Hematopoietic multipotent progenitor cell (in vitro differentiated cells): ENCODE data around the gene MED15. TPM values are rescaled to one million over a fixed set of nuclear protein-coding genes. Genes with fewer than 3 reads are reported as not detected.
"Not testable (repeated sequence)": the region's sequence is repeated elsewhere in the genome, so short reads cannot be mapped to it uniquely, and the experiment has no call there.

ENCODE experiments used
- DNase-seq, 3 donors: peaks; one replicate each; pipeline ENCODE4 v3.0.0-alpha.2; 2011 to 2015; ENCODE audit warnings: low read depth in 2 of 3, low spot score in 2 of 3
- total RNA-seq: library from RNA; depleted of rRNA; stranded (reverse); fragments of >200 nt; gene quantifications from one replicate; pipeline ENCODE4 v1.2.3, GENCODE V29; 2012

The MED15 gene
- total RNA-seq, 1 donor, result 97.8 TPM

DNA sequence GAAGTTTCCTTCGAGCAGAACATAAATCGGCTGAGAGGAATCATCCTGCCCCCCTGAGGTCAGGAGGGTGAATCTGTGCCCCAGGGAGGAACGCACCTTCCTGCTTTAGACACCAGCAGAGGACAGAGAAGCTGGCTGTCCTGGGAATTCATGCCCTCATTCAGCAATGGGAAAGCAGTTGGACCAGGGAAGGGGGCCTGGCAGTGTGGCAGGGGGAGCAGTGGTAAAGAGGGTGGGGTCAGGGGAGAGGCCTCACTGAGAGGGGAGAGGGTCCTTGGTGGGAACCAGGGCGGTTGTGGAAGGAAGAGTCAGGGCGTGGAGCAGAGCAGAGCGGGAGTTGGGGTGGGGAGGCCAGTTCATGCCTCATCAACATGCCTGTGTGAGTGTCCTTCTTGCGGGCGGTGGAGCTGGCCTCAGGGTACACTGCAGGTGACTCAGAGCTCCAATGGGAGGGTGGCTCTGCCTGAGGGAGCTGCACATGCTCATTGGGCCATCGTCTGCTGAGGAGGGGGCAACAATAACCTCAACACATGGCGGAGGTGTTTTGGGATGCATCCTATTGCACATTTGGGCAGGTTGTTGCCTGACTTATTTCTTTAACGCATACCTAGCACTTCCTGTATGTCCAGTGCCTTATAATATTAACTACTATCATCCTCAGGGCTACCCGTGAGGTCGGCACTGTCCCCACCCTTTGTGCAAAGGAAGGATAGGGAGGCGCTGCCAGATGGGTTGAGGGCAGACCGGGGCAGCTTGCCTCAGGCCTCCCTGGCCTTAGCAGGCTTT is 23.2 kb downstream of the MED15 start:
- DNase-seq, result no peak

DNA sequence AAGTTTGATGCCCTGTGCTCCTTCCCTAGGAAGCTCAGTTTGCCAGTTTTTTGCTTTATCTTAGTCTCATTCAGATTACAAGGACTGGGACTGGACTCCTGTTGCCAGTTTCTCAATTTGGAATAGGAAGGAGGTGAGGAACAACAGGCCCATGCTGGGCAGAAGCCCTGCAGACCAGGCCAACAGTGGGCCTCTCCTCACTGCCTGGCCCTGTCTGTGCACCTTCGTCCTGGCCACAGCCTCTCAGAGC is 23.7 kb downstream of the MED15 start:
- no peak for DNase-seq

- no peak for DNase-seq
Measured at GRCh38 chr22:20531404-20532201, 24.2 kb downstream of the MED15 start.

- no peak for DNase-seq
Measured at GRCh38 chr22:20532256-20532993, 25.0 kb downstream of the MED15 start.

- DNase-seq, result no peak
Measured at GRCh38 chr22:20533095-20533878, 25.9 kb downstream of the MED15 start.

GRCh38 chr22:20533879-20534265 is 26.5 kb downstream of the MED15 start:
- DNase-seq, result no peak

- no peak for DNase-seq
Measured at GRCh38 chr22:20536590-20537324, 29.3 kb downstream of the MED15 start.

DNA sequence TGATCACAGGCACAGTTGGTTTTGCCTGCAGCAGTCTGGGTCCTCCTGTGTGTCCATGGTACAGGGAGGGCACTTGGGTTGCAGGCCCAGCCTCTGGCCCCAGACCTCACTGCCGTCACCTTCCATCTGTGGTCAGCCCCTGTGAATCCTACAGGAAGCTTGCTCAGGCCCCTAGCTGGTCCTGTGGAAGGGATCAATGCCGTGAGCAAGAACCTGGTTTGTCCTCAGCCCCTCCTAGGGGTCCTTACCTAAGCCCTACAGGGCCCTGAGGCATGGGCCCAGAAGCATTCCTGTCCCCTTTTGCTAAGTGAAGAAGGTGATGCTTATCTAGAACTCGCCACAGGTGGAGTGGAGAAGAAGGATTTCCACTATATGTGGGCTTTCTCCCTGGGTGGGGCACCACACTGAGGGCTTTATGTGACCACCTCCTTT is 29.9 kb downstream of the MED15 start:
- no peak for DNase-seq

DNA sequence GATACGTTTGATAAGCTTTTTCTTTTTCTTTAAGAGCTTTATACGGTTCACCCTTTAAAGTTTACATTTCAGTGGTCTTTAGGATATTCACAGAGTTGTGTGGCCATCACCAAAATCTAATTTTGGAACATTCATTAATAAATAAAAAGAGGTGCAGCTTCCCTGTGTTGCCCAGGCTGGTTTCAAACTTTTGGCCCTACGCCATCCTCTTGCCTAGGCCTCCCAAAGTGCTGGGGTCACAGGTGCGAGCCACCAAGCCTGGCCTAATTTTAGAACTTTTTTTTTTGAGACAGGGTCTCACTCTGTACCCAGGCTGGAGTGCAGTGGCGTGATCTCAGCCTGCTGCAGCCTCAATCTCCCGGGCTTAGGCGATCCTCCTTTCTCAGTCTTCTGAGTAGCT is 30.6 kb downstream of the MED15 start:
- no peak for DNase-seq

GRCh38 chr22:20538875-20539274 is 31.5 kb downstream of the MED15 start:
- DNase-seq, result not testable (repeated sequence)

- DNase-seq, result no peak
Measured at GRCh38 chr22:20542055-20542454, 34.6 kb downstream of the MED15 start.

DNA sequence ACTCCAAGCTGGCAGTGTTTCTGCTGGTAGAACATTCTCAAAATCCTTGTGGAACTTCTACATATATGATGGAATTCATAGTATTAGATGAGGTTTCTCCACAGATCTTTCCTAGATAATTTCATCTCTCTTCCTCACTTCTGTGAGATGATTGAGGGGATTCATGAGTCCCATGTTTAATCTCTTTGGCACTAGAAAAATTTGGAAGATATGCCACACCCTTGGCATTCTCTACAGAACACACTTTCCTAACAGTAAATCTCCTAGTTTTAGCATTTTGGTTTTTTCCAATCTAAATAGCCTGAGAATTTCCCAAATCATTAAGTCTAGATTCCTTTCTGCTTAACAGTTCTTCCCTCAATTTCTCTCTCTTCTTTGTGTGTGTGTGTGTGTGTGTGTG is 35.3 kb downstream of the MED15 start:
- DNase-seq, result no peak

- DNase-seq, result not testable (repeated sequence)
Measured at GRCh38 chr22:20545318-20545634, 37.9 kb downstream of the MED15 start.

GRCh38 chr22:20545681-20546521 is 38.5 kb downstream of the MED15 start:
- no peak for DNase-seq

DNA sequence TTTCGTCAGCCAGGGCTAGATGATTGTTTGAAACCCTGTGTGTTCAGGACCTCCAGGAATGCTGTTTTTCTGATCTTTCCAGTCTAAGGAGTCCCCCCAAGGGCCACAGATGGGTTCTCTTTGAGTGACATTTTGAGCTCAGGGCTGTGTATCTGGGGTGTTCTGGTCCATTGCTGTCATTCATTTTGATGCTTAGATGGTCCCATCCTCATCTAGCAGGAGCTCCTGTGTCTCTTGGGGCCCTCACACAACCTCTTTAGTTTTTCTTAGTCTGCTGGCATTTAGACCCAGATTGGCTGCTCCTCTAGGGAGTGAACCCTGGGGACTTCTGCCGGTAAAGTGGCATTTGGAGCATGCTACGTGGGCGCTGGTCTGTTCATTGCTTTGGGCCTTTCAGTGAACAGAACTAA is 39.1 kb downstream of the MED15 start:
- no peak for DNase-seq

DNA sequence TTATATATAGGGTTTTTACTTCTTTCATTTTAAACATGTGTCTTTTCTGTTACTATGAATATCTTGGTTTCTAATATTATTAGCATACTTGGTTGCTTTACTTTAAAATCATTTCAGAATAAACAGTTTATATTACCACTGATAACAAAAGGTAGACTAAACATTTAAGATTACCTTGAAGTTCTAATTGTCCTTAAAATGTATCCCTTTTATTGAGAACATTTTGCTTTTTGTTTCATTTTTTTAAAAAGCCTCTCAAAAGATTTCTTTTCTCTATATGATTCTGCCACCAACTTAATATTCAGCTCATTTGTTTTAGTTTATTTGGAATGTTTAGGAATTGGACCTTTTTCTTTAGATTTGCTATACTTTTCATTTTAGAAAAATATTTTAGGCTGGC is 39.6 kb downstream of the MED15 start:
- DNase-seq, result no peak

DNA sequence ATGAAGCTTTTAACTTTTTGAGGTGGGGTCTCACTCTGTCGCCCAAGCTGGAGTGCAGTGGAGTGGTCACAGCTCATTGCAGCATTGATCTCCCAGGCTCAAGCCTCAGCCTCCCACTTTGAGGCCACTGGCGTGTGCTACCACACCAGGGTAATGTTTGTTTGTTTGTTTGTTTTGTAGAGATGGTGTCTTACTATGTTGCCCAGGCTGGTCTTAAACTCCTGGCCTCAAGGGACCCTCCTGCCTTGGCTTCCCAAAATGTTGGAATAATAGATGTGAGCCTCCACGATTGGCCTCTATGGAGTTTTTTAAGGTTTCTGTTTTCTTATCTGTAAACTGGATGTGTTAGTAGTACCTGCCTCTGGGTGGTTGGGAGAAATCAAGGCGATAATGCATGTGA is 41.4 kb downstream of the MED15 start:
- DNase-seq, result no peak

DNA sequence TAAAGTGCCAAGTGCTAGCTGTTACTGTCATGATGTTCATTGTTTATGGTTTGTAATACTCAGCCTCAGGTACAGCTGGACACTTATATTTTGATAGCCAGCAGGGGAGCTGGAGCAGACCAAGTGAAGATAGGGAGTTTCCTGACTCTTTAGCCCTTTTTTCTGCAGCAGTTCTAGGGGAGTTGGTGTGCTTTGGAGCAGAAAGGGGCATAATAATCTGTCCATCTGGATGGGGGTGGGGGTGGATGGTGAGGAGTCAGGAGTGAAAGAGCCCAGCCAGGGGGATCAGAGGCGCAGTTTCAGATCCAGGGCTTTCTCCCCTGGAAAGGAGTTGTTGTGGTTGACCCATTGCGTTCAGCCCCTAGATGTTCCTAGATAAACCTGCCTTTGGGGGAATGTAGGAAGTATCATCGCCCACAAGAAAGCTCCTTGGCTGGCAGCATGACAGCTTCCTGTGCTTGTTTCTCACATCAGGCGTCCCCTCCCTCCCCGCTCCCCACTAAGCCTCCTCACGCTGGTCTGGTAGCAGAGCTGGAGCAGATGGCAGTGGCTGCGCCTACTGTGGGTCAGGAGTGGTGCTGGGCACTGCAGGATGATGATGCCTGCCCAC is 41.9 kb downstream of the MED15 start:
- peak in 2 of 3 donors; percentile 50 to 54 for DNase-seq
